PC-3 (cell line): Measurements from ENCODE around the gene CRYL1. TPM values are rescaled to one million over a fixed set of nuclear protein-coding genes. Genes with fewer than 3 reads are reported as not detected.

Source experiments
- ATAC-seq: fragments of 200-7000 bp; cut with Tn5 transposase; 2 replicates; pipeline ENCODE4 v1.9.1; 2020; ENCODE audit warnings: mild to moderate bottlenecking, moderate library complexity
- BruUV-seq: library from RNA; stranded (reverse); fragments of 400-500 nt; replicated peaks from 2 replicates; lab custom pipeline; 2021; lab: Mats Ljungman, UMichigan
- CTCF ChIA-PET: fragments of 300-600 bp; sonication (Branson Sonifier 250); formaldehyde crosslinking; loops from one replicate; lab custom pipeline; 2022; ENCODE audit warnings: antibody characterized with exemption; lab: Charles Lee
- POLR2A ChIA-PET: fragments of 300-600 bp; sonication (Branson Sonifier 250); formaldehyde crosslinking; loops from one replicate; lab custom pipeline; 2022; ENCODE audit warnings: antibody characterized with exemption; ENCODE audit not compliant: unreplicated experiment; lab: Charles Lee
- DNase-seq: peaks from one replicate; pipeline ENCODE4 v3.0.0-alpha.2; 2015
- H2AFZ ChIP-seq: fragments of 300-600 bp; sonication (generic); 2 replicates; pipeline ENCODE4 v1.6.0; 2016; ENCODE audit warnings: antibody characterized with exemption, low read length
- H3F3A ChIP-seq: fragments of 300-600 bp; sonication (generic); one replicate; pipeline ENCODE4 v1.6.0; 2017; ENCODE audit warnings: antibody characterized with exemption, low read length, control low read depth, mild to moderate bottlenecking; ENCODE audit not compliant: unreplicated experiment
- H3K27ac ChIP-seq: fragments of 300-600 bp; sonication (generic); 2 replicates; pipeline ENCODE4 v1.5.1; 2016; ENCODE audit warnings: mild to moderate bottlenecking, low read length
- H3K27me3 ChIP-seq: fragments of 300-600 bp; sonication (generic); 2 replicates; pipeline ENCODE4 v1.6.1; 2016; ENCODE audit warnings: low read length, mixed read lengths
- H3K36me3 ChIP-seq: fragments of 300-600 bp; sonication (generic); 2 replicates; pipeline ENCODE4 v1.6.1; 2016; ENCODE audit warnings: low read depth, mixed run types, low read length, mixed read lengths
- H3K4me1 ChIP-seq: fragments of 300-600 bp; sonication (generic); 2 replicates; pipeline ENCODE4 v1.5.1; 2016; ENCODE audit warnings: low read length; ENCODE audit not compliant: insufficient read depth
- H3K4me2 ChIP-seq: fragments of 300-600 bp; sonication (generic); 2 replicates; pipeline ENCODE4 v1.6.0; 2016; ENCODE audit warnings: low read length
- H3K4me3 ChIP-seq: fragments of 300-600 bp; sonication (generic); 2 replicates; pipeline ENCODE4 v1.5.1; 2016; ENCODE audit warnings: mild to moderate bottlenecking, low read length, mixed read lengths
- H3K79me2 ChIP-seq: fragments of 300-600 bp; sonication (generic); 2 replicates; pipeline ENCODE4 v1.6.1; 2017; ENCODE audit warnings: low read length, mixed read lengths
- H3K9ac ChIP-seq: fragments of 300-600 bp; sonication (generic); 2 replicates; pipeline ENCODE4 v1.6.0; 2016; ENCODE audit warnings: mild to moderate bottlenecking, low read length
- H3K9me2 ChIP-seq: fragments of 300-600 bp; sonication (generic); replicated peaks from 2 replicates; pipeline ENCODE4 v1.6.1; 2016; ENCODE audit warnings: mixed run types, low read length, mixed read lengths
- H3K9me3 ChIP-seq: fragments of 300-600 bp; sonication (generic); 2 replicates; pipeline ENCODE4 v1.6.1; 2016; ENCODE audit warnings: low read length, mixed read lengths
- H4K20me1 ChIP-seq: fragments of 300-600 bp; sonication (generic); 2 replicates; pipeline ENCODE4 v1.6.1; 2016; ENCODE audit warnings: low read length, mixed read lengths
- CTCF ChIP-seq: fragments of 300-600 bp; sonication (generic); conservative IDR thresholded peaks from 2 replicates; pipeline ENCODE4 v1.5.1; 2017; ENCODE audit warnings: antibody characterized with exemption, low read depth, mild to moderate bottlenecking, low read length
- EZH2 ChIP-seq: fragments of 300-600 bp; sonication (generic); IDR thresholded peaks from one replicate; pipeline ENCODE4 v1.6.1; 2017; ENCODE audit warnings: antibody characterized with exemption, mild to moderate bottlenecking, low read length; ENCODE audit not compliant: unreplicated experiment
- EZH2phosphoT487 ChIP-seq: fragments of 300-600 bp; sonication (generic); IDR thresholded peaks from 2 replicates; pipeline ENCODE4 v1.6.1; 2018; ENCODE audit warnings: mild to moderate bottlenecking, antibody characterized with exemption, low read length, borderline replicate concordance
- intact Hi-C: fragments of 100-400 bp; cut with micrococcal nuclease; formaldehyde crosslinking; loops from 2 replicates; pipeline ENCODE4 v1.9.0; 2023
- total RNA-seq: library from RNA; depleted of rRNA; stranded (reverse); fragments of >200 nt; gene quantifications from 2 replicates; pipeline ENCODE4 v1.2.3, GENCODE V29; 2014

The CRYL1 gene
- total RNA-seq, 1 experiment from 2014 or later, result 20.8 TPM

DNA sequence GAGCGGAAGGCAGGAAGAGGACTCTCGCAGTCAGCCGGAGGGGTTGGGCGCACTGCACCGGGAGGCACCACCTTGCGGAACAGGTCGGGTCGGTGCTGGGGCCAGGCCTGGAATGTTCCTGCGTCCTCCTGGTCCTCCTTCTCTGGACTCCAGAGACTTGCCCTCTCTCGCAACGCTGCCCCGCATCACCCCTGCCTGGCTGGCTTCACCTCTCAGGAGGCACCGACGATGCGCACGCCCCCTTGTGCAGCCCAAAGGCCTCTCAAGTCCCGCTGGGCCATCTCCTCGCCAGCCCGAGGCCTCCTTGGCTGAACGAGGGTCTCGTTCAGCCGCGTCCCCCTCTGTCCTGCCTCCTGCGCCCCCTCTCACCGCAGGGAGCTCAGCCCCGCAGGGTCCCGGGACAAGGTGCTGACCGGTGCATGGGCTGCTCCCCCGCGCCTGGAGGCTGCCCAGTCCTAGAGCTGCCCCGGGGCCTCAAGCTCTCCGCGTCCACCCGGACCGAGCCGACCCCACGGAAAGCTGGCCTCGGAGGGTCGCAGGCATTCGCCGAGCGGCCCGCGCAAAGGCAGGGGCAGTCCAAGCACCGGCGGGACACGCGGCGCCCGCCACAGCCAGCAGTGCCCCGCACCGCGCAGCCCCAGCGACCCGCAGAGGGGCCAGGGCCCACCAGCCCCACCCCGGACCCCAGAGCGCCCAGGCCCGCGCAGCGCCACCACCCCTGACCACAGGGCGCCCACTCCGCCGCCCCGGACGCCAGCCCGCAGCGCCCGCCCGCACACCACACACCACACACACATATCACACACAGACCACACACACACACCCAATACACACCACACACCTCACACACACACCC lies 133.8 kb downstream of the CRYL1 start:
- BruUV-seq, result no TSS peak
- H3K4me2 ChIP-seq, result no peak overlapping the region
- no peaks in the 10 kb centered on the region for H3K36me3 ChIP-seq
- no peaks in the 10 kb centered on the region for H3K79me2 ChIP-seq
- TF ChIP-seq CTCF, result no peak
- no peak for TF ChIP-seq EZH2
- no peak for TF ChIP-seq EZH2phosphoT487
- H3K27ac ChIP-seq, result no peak overlapping the region
- H3K4me3 ChIP-seq, result no peak overlapping the region
- DNase-seq (peak; percentile 76), ATAC-seq (peak; percentile 18; the same call in 1 of the 2 replicates)
- peaks cover 6% of the 10 kb centered on the region for H3F3A ChIP-seq
- no peaks in the 10 kb centered on the region for H3K9me3 ChIP-seq
- H3K27me3 ChIP-seq, result no peaks in the 10 kb centered on the region
- ChIA-PET CTCF (no interaction called here), POLR2A (no interaction called here)
- no peaks in the 10 kb centered on the region for H3K9me2 ChIP-seq
- H3K9ac ChIP-seq, result no peak overlapping the region
- H4K20me1 ChIP-seq, result no peaks in the 10 kb centered on the region
- intact Hi-C loops, result no loop called here
- 0 out of 2 replicates have a peak overlapping the region, but pooled peaks have one; percentile 20 for H2AFZ ChIP-seq
- H3K4me1 ChIP-seq, result peaks cover 21% of the 10 kb centered on the region

DNA sequence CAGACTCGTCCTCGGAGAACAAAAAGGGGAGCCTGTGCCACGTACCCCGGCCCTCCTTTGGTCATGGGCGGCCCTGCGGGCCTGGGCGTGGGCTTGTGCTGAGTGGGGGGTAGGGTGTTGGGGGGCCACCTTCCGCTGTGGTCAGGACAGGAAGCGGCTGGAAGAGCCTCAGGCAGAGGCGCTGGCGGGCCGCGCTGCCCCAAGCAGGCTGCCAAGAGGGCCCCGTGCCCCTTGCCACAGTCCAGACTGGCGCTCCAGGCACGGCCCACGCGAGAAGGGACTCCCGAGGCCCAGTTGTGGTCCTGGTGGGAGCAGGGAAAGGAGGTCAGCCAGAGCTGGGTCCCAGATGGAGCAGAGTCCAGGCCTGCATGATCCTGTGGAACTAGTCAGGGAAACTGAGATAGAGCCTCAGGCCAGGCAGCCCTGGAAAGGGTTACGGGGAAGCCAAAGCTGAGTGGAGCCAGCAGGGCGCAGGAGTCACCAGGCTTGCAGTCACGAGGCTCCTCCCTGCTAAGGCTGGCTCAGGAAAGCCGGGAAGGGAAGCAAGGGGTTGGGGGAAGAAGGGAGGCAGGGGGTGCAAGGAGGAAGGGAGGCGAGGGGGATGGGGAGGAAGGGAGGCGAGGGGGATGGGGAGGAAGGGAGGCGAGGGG lies 135.0 kb downstream of the CRYL1 start:
- TF ChIP-seq EZH2phosphoT487, result no peak
- no peak for TF ChIP-seq CTCF
- TF ChIP-seq EZH2, result no peak
- intact Hi-C loops, result no loop called here
- Histone ChIP-seq H3F3A (peaks cover 6% of the 10 kb centered on the region), H3K4me2 (no peak overlapping the region), H3K4me3 (no peak overlapping the region), H3K4me1 (peaks cover 33% of the 10 kb centered on the region), H3K9ac (no peak overlapping the region), H2AFZ (no peak overlapping the region), H3K79me2 (no peaks in the 10 kb centered on the region), H3K27ac (no peak overlapping the region), H3K27me3 (no peaks in the 10 kb centered on the region), H3K9me3 (no peaks in the 10 kb centered on the region), H3K36me3 (no peaks in the 10 kb centered on the region), H3K9me2 (no peaks in the 10 kb centered on the region), H4K20me1 (no peaks in the 10 kb centered on the region)
- ATAC-seq (no peak), DNase-seq (no peak)
- BruUV-seq, result no TSS peak
- ChIA-PET POLR2A (no interaction called here), CTCF (no interaction called here)
